ENCODE measurements around the gene PRODH2. TPM values are rescaled to one million over a fixed set of nuclear protein-coding genes. Genes with fewer than 3 reads are reported as not detected.
"Not testable (repeated sequence)": the region's sequence is repeated elsewhere in the genome, so short reads cannot be mapped to it uniquely, and the experiment has no call there.

PRODH2 gene
- total RNA-seq, 1 experiment from 2014 or later: not detected

DNA sequence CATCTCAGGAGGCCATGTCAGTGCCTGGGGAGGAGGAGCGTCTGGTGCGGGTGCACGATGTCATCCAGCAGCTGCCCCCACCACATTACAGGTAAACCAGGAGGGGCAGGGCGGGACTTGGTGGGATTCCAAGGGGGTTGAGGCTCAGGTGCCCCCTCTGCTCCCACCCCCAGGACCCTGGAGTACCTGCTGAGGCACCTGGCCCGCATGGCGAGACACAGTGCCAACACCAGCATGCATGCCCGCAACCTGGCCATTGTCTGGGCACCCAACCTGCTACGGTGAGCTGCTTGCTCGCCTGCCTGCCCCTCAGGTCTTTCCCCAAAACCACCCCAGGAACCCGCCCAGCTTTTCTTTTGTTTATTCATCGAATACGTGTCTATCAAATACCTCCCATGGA lies 30.1 kb downstream of the PRODH2 start:
- DNase-seq (ENCODE audit: low read depth): no peak

DNA sequence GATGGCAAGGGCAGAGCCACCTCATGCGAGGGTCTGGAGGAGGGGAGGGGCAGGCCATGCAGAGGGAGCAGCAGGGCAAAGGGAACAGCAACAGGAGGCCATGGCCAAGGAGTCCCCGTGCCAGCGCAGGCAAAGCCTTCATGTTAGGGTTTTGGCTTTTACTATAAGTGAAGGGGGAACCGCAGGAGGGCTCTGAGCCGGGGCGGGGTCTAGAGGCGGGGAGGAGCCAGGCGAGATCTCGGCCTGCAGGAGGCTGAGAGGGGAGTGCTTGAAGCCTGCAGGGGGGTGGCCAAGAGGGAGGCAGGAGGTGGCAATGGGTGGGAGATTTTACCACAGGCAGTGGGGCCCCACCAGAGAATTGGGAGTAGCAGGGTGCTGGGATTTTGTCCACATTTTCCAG lies 31.0 kb downstream of the PRODH2 start:
- no peak for DNase-seq (ENCODE audit: low read depth)

DNA sequence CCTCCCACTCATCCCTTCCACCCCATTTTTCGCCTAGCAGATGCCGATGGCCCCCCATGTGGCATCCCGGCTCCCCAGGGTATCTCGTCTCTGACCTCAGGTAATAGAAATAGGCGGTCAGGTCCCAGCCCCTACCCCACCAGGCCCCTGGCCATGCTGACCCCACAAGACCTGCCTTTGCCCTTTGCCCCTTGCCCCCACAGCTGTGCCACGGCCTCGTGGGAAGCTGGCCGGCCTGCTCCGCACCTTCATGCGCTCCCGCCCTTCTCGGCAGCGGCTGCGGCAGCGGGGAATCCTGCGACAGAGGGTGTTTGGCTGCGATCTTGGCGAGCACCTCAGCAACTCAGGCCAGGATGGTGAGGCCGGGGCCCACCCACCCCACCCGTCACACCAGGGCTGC lies 31.9 kb downstream of the PRODH2 start:
- no peak for DNase-seq (ENCODE audit: low read depth)

DNA sequence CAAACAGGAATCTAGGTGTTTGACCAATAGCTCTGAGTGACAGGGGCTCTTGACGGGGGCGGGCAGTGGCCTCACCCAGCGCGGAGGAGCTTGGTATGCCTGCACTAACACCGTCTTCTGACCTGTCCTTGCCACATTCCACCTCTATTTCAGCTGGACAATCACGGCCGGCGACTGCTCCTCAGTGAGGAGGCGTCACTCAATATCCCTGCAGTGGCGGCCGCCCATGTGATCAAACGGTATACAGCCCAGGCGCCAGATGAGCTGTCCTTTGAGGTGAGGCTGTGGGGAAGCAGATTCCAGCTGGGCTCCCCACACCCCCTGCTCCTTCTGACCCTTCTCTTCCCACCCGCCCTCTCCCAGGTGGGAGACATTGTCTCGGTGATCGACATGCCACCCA lies 32.6 kb downstream of the PRODH2 start:
- no peak for DNase-seq (ENCODE audit: low read depth)

DNA sequence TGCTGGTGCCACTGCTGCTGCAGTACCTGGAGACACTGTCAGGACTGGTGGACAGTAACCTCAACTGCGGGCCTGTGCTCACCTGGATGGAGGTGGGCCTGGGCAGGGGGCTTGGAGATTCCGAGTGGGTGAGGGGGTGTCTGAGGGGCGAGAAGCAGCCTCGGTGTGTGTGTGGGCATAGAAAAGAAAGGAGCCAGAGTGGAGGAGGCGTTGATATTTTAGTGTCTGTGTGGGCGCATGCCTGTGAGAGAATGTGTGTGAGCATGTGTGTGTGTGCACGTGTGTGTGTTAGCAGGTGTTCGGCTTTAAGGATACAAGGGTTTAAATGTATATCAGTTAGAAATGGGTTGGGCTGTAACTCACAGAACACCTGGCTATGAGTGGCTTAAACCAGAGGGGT lies 33.6 kb downstream of the PRODH2 start:
- no peak for DNase-seq (ENCODE audit: low read depth)

DNA sequence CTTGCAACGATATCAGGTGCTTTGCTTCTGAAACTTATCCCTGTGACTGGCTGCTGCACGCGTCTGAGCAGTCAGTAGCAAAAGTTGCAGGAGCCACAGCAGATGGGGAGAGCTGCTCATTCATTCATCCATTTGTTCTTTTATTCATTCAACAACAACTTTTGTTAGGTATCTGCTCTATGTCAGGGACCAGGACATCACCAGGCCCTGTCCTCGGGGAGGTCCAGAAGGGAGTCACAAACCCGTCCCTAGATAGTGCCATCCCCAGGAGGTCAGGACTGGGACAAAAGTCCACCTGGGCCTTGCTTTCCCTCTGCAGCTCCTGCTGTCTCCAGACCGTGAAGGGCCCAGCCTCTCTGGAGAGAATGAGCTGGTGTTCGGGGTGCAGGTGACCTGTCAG lies 34.7 kb downstream of the PRODH2 start:
- no peak for DNase-seq (ENCODE audit: low read depth)

DNA sequence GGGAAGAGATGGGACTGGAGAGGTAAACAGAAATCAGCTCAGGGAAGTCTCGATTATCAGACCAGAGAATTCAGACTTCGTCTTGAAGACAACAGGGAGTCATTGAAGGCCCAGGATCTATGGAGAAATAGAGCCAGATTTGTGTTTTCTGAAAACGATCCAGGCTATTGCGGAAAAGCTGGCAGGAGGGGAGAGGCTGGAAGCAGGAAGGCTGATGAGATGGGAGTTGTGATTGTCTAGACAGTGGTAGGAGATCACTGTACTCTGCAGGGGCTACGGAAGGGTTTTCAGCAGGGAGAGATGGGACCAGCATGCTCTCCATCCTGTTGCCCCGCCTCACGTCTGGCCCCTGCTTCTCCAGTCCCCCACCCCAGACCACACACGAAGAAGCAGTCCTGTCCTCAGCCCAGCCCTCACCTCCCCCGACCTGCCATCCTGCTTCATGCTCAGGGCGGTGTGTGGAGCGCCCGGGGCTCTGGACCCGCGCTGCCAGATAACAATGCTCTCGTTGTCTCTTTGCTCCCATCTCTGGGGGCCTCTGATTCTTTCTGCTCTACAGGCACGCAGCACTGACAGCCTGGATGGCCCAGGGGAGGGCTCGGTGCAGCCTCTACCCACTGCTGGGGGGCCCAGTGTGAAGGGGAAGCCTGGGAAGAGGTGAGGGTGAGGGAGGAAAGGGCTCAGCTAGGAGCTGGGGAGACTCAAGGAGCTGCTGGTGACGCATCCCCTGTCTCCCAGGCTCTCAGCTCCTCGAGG lies 35.4 kb downstream of the PRODH2 start:
- no peak for DNase-seq (ENCODE audit: low read depth)

DNA sequence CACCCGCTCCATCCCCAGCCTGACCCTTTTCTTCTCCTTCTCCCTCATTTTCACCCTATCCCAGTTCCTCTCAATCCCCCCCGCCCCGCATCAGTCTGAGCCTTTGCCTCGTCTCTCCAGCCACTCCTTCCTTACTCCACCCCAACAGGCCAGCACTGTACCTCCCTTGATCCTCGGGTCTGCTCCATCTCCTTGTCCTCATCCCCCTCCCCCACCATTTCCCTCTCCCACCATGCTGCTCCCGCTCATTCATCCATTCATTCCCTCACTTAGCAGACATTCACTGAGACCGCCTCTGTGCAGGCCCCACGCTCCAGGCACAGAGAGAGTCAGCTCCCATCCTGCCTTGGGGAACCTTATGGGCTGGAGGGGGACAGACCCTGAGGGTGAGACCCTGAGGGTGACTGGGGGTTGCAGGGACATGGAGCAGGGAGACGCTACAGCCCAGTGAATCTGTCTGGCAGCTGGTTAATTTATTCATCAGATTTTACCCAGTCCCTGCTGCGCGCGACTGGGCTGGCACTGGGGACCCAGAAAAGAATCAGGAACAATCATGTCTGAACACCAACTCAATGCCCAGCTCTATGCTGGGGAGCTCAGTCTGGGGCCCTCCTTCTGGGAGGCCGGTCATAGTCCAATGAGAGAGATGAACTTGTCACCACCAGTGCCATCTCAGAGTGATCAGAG lies 36.4 kb downstream of the PRODH2 start:
- DNase-seq (ENCODE audit: low read depth): no peak

DNA sequence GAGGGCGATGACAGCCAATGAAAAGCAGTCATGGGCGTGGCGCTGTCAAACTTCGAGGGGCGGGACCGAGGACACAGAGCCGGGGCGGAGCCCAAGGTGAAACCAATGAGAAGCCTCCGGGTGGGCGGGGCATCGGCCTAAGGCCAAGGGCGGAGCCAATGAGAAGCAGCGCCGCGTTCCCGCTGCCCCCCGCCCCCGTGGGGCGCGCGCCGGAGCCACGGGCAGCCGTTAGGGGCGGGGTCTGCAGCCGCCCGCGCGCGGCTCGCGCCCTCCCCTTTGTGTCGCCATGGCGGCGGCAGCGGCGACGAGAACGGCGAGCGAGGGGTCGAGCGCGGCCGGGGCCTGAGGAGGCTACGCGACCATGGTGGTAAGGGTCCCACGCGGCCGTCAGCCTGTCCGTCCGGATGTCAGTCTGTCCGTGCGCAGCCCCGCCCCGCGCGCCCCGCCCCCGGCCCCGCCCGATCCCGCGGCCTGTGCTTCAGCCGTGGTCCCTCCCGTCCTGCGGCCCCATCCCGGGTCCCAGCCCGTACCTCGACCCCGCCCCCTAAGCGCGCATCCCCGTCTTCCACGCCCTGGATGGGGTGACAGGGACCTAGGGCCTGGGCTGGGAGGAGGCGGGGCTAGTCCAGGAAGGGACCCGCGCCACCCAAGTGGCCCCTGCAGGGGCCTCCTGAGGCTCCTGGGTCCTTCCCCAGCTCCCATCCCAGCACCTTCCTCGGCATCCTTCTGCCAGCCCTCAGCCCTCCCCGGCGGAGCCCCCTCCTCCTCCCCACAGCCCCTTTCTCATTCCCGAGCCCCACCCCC lies 37.1 kb downstream of the PRODH2 start, which contains the start of gene ARHGAP33:
ARHGAP33 (plus strand) TSS at position 267 of the 804 bp plus-strand sequence; CDS start at position 362, 95 bp downstream.
- peak; percentile 89 for DNase-seq (ENCODE audit: low read depth)

DNA sequence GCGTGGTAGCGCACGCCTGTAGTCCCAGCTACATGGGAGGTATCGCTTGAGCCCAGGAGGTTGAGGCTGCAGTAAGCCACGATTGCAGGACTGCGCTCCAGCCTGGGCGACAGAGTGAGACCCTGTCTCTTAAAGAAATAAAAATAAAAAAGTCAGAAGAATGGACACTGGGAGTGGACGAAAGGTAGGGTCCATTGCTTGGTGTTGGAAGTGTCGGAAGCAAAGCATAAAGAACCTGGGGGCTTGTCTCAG lies 37.7 kb downstream of the PRODH2 start:
- DNase-seq (ENCODE audit: low read depth): no peak

DNA sequence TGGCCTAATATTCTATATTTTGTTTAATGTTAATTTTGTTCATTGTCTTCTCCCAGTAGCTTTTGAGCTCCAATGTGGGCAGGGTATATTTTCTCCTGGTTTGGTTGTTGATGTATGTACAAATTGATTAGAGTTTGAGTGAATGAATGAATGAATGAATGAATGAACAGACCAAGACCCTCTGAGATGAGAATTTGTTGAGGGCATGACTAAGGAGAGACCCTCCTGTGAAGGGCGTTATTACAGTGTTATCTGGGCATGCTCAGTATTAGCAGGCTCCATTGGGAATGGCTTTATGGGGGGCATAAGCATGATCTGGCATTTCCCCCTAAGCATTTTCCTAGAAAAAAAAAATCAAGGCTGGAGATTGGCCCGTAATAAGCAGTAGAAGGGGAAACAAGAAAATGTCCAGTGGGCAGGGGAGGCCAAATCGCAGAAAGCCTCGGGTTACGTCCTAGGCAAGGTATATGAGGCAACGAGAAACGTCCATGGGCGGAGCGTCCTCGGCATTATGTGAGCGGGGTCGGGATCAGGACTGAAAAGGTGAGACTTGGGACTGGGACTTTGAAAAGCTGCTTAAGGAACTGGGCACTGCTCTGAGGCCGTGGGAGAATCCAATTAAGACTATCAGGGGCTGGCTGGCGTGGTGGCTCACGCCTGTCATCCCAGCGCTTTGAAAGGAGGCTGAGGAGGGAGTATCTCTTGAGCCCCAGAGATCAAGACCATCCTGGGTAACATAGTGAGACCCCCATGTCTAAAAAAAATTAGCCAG lies 38.2 kb downstream of the PRODH2 start:
- no peak for DNase-seq (ENCODE audit: low read depth)

DNA sequence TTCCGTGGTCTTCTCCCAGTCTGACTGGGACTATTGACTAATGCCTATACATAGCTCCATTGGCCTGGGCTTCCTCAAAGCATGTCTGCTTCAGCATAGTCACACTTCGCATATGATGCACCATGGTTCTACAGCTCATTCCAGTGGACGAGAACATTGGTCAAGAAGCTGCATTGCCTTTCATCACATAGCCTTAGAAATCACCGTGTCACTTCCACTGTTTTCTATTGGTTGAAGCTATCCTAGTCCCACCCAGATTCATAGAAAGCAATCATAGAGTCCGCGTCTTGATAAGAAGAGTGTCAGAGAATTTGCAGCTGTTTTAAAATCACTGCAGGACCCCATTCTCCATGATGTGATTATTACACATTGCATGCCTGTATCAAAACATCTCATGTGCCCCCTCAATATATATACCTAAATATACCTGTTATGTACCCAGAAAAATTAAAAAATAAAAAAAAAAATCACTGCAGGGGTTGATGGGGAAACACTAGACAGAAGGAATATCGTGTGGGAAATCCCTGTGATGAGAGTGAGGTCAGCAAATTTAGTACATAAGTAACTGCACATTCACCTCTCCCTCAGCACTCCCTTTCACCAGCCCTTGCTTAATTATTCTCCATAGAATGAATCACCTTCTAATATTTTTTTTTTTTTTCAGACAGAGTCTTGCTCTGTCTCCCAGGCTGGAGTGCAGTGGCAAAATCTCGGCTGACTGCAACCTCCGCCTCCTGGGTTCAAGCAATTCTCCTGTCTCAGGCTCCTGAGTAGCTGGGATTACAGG lies 39.4 kb downstream of the PRODH2 start:
- DNase-seq (ENCODE audit: low read depth): no peak

DNA sequence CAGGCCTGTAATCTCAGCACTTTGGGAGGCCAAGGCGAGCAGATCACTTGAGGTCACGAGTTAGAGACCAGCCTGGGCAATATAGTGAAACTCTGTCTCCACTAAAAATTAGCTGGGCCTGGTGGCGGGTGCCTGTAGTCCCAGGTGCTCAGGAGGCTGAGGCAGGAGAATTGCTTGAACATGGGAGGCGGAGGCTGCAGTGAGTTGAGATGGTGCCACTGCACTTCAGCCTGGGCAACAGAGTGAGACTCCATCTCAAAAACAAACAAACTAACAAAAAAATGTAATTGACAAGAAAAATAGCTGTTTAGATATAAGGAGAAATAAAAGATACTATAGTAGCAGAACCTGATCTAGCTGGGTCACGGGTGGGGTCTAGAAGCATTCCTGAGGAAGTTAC lies 40.3 kb downstream of the PRODH2 start:
- DNase-seq (ENCODE audit: low read depth): not testable (repeated sequence)

DNA sequence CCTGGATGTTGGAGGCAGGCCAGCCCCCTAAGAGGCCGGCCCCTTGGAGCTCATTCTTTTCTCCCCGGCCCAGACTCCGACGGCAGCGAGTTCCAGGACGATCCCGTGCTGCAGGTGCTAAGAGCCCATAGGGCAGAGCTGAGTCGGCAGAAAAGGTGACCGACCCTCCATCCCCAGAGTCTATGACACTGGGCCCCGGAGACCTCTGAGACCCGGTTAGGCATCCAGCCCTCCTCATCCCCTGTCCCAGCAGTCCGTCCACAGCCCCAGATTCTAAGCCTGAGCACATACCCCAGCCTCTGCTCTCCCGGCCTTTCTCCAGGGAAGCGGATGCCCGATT lies 44.6 kb downstream of the PRODH2 start:
- DNase-seq (ENCODE audit: low read depth): no peak

DNA sequence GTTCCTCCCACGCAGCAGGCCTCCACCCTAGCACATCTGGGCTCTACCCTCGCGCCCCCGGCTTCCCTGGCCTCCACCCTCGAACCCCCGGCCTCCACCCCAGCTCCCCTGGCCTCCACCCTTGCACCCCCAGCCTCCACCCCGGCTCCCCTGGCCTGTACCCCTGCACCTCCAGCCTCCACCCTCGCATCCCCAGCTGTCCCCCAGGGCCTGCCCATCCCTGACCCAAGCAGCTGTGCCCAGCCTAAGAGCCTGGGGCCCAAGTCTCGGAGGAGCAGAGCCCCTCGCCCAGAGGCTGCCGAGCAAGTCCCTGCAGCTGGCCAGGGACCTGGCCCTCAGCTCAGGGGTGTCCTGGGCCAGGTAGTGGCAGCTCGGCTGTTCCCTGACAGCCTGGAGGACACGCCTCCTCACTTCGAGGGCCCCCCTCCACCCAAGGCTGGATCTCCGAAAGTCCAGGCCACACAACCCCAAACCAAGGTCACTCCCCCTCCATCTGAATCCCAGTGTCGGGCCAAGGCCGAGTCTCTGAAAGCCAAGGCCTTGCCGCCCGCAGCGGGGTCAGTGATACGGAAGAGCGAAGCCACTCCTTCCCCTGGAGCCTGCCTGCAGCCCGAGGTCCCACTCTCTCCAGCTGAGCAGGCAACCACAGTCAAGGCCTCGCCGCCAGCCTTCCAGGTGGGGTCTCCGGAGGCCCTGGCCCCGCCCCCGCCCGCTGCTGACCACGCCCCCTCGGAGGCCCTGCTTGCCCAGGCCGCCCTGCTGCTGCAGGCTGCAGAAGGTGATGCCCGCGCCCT lies 45.2 kb downstream of the PRODH2 start:
- no peak for DNase-seq (ENCODE audit: low read depth)

DNA sequence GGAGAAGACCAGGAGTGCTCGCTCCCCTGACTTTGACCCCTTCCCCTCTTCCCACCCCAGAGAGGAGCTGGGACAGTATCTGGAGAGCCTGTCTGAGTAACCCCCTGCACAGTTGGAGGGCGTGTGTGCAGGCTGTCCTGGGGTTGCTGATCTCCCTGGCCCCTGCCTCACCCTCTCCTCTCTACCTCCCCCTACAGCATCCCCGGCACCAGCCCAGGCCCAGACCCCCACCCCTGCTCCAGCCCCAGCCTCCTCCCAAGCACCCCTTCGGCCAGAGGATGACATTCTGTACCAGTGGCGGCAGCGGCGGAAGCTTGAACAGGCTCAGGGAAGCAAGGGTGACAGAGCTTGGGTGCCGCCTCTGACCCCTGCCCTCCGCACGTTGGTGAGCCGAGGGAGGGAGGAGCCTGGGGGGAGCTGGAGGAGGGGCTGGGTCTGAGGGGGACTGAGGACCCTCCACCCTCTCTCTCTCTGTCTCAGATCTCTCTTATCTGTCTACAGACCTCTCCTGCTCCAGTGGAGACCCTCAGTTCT lies 46.0 kb downstream of the PRODH2 start:
- no peak for DNase-seq (ENCODE audit: low read depth)

DNA sequence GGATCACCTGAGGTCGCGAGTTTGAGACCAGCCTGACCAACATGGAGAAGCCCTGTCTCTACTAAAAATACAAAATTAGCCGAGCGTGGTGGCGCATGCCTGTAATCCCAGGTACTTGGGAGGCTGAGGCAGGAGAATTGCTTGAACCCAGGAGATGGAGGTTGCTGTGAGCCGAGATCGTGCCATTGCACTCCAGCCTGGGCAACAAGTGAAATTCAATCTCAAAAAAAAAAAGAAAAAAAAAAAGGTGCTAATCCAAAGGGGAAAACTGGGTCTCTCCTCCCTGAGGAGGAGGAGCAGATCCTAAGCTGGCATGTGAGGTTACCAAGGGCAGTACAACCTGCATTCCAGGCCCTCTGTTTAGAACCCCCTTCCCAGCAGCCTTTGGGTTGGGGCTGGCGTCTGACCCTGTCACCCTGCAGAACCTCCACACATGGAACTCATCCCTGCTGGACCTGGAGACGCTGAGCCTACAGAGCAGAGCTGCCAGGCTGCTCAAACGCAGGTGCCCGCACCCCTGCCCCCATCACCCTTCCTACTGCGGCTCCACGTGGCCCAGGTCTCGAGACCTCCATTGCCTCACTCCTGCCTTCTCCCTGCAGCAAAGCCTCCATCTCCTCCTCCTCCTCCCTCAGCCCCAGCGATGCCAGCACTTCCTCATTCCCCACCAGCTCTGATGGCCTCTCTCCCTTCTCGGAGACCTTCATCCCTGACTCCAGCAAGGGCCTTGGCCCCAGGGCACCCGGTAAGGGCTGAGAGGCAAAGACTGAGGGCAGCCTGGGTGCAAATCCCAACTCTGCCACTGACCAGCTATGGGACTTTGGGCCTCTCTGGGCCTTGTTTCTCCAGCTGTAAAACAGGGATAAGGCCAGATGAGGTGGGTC lies 48.0 kb downstream of the PRODH2 start:
- no peak for DNase-seq (ENCODE audit: low read depth)

DNA sequence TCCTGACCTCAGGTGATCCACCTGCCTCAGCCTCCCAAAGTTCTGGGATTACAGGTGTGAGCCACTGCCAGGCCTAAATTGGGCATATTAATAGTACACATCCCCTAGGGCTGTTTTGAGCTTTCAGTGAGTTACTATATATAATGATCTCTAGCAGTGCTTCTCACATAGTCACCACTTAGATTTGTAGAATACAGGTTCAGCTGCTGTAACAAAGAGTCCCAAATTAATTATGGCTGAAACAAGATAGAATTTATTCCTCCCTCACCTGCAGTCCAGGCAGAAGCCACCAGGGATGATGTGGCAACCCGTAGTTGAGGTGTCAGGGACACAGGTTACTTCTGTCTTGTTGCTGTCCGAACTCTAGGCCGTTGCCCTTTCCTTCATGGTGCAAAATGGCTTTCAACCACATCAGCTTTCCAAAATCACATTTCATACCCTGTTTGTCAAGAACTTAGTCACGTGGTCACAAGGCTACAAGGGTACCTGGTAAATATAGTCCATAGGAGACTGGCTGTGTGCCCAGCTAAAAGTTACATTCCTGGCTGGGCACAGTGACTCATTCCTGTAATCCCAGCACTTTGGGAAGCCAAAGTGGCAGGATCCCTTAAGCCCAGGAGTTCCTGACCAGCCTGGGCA lies 51.8 kb downstream of the PRODH2 start:
- DNase-seq (ENCODE audit: low read depth): peak; percentile 49

Measured in HT1080 (cell line).